Renal cortical epithelial cell (primary cell): ENCODE data around the gene TPX2. TPM values are rescaled to one million over a fixed set of nuclear protein-coding genes. Genes with fewer than 3 reads are reported as not detected.
"Not testable (repeated sequence)": the region's sequence is repeated elsewhere in the genome, so short reads cannot be mapped to it uniquely, and the experiment has no call there.

Experiments
- DNase-seq: peaks from one replicate; pipeline ENCODE4 v3.0.0-alpha.2; 2011; ENCODE audit warnings: low read depth
- total RNA-seq: library from RNA; depleted of rRNA; stranded (reverse); fragments of >200 nt; gene quantifications from 2 replicates; pipeline ENCODE4 v1.2.3, GENCODE V29; 2014

The TPX2 gene
- total RNA-seq, 1 donor from 2014 or later, result 7.2 TPM

DNA sequence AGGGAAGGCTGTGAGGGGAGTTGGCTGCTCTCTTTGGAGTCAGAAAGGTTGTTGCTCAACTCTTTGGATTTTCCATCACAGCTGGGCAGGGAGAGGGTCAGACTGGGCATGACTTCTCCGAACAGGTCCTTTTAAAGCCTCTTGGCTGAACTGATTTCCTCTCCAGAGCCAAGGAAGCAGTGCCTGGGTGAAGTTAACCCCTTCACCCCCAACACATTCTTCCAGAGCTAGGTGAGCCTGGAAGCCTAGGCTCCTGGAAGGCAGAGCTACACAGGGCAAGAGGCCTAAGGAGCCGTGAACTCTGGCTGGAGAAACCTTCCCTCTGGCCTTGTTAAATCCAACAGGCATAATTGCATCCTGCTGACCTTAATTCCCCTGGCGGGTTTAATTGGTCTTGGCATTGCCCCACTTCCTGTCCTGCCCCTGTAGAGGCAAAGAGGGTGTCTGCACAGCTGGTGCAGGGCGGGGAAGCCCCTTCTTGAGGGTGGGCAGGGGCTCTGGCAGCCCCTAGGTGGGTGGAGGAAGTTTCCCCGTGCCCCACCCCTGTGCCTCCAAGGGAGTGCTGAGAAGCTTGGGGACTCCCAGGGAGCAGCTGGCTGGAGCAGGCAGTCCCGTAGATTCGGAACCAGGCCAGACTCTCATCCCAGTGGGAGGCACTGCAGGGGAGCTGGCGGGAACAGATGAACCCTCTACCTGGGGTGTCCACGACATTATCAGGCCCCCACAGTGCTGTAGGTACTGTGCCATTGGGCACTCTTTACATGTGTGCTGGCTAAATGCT, 76.5 kb downstream of the TPX2 start:
- peak; percentile 67 for DNase-seq

DNA sequence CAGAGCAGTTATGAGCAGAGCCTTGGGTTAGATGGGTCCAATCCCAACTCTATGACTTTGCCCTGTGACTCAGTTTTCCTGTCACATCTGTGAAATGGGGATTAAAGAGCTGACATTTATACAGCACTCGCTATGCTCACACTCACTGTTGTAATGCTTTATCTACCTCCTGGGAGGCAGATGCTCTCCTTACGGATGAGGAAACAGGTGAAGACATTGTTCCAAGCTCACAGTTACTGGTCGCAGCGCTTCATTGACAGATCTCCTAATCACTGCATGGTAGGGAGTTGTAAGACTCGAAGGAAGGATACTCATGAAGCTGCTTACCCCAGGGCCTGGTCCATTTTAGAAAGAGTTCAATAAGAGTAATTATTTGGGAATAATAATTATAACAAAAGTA, 77.1 kb downstream of the TPX2 start:
- DNase-seq, result no peak

DNA sequence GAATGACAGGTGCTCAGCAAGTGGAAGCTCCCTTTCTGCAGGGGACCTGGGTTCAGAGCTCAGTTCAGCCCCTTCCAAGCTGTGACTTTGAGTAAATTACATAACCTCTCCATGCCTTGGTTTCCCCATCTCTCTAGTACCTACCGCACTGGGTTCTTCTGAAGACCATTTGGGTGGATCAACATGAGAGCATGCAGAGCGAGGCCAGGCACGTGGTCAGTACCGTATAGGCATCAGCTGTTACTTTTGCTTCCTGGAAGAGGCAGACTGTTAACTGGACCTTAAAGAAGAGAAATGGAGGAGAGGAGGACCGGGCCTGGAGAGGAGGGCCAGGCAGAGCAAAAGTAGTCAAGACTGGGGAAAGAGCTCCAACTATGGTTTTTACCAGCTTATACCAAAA, 78.4 kb downstream of the TPX2 start:
- DNase-seq, result no peak

DNA sequence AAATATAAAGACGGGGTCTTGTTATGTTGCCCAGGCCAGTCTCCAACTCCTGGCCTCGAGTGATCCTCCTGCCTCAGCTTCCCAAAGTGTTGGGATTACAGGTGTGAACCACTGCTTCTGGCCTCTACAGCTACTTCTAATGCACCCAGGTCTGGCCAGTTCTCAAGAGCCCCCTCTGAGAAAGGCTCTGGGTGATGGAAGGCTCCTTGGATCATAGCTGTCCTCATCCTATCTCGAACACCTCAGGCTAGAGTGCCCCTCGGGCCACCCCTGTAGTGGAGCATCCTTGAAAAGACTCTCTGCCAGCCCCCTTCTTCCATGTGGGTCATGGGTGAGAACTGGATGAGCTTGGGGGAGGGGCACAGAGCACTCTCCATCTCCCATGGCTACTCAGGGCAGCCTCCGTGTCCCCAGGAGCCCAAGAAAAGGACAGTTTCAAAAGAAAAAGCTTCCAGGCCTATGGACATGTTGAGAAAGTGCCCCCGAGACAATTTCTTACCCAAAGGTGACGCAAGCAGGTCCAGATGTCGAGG, 79.4 kb downstream of the TPX2 start:
- no peak for DNase-seq

DNA sequence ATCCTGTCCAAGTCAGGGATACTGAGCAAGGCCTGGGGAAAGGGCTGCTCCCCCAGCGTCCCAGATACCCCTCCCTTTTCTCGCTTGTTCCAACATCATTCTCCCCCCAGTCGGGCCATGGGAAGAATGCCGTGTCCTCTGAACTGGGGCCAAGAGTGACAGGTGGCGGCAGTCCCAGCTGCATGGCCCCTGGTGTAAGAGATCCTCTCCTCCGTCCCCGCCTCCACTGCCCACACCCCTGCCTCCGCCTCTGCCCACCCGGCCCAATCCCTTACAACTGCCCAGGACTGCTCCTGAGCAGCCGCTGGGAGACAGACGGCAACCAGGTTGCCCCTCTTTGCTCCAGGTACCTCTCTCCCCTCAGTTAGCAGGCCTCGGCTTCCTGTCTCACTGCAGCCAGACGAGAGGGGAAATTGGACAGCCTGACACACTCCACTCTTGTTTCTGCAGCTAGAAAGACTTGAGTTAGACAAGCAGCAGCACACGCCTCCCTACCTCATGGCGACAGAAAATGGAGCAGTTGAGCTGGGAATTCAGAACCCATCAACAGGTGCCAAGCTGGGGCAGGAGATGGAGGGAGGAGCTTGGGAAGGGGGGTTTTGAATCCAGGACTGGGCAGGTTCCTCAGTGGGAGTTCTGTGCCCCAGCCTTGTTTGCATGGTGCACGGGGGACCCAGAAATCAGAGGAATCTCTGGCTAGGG, 80.1 kb downstream of the TPX2 start, which contains the start of gene MYLK2:
Gene MYLK2, plus strand, starts transcription at position 274 of the 702 bp plus-strand sequence. Its CDS starts 225 bp downstream, at position 499.
- no peak for DNase-seq

DNA sequence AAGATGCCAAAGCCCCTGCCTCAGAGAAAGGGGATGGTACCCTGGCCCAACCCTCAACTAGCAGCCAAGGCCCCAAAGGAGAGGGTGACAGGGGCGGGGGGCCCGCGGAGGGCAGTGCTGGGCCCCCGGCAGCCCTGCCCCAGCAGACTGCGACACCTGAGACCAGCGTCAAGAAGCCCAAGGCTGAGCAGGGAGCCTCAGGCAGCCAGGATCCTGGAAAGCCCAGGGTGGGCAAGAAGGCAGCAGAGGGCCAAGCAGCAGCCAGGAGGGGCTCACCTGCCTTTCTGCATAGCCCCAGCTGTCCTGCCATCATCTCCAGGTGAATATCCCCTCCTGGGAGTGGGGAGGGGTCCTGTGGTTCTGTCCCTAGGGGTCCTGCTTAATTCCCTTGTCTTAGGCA, 81.1 kb downstream of the TPX2 start:
- DNase-seq, result no peak

DNA sequence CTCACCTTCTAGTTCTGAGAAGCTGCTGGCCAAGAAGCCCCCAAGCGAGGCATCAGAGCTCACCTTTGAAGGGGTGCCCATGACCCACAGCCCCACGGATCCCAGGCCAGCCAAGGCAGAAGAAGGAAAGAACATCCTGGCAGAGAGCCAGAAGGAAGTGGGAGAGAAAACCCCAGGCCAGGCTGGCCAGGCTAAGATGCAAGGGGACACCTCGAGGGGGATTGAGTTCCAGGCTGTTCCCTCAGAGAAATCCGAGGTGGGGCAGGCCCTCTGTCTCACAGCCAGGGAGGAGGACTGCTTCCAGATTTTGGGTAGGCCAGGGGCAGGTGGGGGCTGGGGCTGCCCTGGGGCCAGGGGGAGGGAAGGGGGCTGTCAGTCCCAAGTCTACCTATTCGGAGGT, 82.3 kb downstream of the TPX2 start:
- DNase-seq, result no peak

DNA sequence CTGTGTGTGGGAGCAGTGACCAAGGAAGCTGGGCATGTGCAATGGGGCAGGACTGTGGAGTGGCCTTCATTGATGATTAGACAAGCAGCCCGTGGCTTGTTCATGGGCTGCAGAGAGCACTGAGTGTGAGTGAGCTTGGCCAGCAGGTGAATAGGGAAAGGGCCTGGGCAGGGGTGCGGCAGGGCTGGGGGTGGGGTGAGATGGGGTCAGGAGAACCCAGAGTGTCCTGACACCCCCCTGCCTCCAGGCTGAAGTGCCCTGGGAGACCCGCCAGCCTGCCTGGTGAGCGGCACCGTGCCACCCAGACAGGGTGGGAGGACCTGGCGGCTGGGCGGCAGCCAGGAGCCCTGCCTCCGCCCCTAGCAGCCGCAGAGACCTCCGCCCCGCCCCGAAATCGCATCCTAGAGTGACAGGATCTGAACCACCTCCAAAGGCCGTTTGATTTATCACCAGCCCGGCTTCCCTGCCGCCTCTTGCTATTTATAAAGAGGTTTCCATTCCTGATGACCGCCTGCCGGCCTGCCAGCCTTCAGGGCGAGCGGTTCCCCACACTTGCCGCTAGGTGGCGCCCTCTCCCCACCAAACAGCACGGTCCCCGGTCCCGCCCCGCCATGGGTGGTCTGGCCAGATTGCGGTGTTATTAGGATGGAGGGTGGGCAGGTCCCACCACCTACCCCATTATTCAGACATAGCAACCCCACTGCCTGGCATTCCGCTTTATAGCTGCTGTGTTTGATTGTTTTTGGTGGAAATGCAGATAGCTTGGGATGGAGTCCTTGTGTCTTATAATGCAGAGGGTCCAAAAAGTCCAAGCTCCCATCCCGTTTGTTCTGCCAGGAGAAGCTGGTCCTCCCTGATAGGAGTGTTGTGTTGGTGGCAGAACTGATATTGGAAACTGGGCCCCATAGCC, 83.6 kb downstream of the TPX2 start:
- DNase-seq, result peak; percentile 81

DNA sequence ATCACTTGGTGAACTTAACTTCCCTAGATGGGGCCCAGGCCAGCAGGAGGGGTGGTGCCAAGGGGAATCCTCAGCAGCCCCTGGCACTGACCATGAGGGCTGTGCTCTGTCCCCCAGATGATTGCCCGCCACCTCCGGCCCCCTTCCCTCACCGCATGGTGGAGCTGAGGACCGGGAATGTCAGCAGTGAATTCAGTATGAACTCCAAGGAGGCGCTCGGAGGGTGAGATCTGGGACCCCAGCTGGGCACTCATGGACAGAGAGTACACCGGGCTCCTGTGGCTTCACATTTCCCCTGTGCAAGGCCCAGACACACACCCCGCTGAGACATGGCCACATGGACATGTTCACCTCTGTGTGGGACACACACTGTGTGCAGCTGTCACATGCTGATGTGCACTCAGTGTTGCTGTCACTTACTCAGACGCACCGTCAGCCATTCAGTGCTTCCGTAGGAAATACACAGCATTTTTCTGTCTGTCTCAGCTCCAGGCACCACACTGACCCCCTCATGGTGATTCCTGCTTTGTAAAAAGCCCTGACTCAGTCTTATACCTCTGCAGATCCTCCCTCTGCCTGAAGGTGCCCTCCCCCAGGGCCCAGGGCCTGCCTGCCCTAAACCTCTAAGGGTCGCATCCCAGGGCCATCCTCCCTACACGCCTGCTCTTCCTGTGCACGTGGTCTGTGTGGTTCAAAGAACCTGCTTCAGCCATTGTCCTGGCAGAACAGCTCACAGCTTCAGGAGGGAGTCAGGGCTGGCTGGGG, 84.5 kb downstream of the TPX2 start:
- no peak for DNase-seq

DNA sequence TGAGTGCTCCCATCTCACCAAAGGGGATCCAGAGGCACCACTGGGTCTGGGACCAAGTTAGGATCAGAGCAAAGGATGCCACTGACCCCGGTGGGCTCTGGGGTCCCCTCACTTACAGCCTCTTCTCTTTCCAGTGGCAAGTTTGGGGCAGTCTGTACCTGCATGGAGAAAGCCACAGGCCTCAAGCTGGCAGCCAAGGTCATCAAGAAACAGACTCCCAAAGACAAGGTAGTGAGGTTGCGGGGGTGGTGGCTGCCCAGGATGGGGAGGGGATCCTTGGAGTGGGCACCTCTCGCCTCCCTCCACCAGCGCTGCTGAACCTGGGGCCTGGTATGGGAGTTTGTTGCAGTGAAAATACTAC, 85.0 kb downstream of the TPX2 start:
- no peak for DNase-seq

DNA sequence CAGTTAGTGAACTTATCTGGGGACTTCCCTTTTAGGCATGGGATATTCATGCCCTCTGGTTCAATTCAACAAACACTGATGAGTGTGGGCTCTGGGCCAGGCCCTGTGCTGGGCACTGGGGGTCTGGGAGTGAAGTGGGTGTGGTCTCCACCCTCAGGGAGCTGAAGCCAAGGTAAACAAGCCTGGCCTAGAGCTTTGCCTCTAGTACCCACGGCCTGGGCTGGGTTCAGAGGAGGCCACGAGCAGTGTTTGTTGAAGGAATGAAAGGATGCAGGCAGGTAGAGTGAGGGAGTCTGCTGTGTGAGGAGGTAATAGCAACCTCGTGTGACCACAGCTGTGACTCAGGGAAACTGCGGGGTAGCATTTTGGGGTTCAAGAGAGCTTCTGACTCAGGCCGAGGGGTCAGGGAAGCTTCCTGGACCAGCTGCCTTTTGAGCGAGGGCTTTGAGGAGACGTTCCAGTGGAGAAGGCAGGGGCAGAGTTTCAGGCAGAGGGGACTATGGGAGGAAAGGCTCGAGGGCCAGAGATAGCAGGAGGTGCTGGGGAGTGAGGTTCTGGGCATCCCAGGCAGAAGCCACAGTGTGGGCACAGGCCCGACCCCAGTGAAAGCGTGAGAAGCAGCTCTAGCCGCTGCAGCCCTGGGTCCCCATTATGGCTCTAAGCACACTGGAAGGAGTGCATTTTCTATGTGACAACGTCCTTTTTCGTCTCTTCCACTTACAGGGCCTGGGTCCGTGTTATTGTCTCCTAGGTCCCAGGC, 85.6 kb downstream of the TPX2 start:
- DNase-seq, result no peak

DNA sequence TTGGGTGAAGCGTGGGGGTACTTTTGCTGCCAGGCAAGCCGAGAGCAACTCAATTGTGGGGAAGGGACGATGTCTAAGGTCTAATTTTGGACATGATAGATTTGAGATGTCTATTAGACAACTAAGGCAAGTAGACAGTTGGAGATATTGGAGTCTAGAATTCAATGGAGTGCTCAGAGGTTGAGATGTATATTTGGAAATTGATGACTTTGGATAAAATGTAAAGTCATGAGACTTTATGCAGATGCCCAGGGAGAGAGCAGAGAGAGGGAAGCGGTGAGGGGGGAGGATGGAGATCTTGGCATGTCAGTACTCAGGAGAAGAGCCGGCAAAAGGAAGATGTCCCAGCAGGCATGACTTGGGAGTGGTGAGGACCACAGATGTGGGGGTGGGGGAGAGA, 87.0 kb downstream of the TPX2 start:
- no peak for DNase-seq

DNA sequence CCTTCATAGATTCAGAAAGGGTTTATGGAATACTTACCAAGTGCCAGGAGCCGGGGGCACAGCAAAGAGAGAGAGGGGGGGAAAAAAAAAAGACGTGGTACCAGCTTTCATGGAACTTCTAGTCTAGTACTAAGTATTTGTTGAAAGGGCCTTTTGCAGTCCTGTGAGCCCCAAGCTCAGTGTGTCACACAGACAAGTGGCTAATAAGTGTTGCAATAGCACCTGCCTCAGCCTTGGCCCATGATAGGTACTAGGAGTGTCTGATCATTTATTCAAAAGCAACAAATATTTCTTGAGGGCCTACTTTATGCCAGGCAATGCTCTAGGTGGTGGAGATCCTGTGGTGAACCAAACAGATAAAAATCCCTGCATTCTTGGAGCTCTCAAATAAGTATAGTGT, 88.0 kb downstream of the TPX2 start:
- DNase-seq, result no peak

DNA sequence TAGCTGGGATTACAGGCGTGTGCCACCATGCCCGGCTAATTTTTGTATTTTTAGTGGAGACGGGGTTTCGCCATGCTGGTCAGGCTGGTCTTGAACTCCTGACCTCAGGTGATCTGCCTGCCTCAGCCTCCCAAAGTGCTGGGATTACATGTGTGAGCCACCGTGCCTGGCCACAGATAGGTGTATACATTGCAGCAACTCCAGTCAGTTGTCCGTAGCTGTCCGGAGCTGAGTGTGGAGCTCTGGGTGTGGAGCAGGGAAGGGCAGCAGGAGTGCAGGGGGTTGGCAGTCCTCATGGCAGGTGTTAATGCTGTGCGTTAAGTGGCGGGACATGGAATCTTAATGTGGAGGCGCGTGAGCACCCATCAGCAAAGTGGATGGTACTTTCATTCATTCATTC, 88.9 kb downstream of the TPX2 start:
- not testable (repeated sequence) for DNase-seq

DNA sequence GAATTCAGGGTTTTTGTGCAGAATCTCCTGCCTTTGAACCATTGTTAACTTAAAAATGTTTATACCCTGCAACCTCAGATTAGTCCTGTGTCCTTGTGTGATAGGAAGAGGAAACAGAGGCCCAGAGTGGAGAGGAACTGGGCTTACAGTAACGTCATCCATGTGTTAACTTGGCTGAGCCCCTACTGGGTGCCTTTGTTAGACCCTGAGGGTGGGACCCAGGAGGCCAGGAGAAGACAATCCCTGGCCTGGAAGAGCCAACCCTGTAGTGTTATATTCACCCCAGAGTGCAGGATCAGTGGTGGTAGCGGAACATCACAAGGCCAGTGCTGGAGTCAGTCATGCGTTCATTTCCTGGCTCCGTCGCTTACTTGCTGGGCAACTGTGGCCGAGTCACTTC, 90.6 kb downstream of the TPX2 start:
- no peak for DNase-seq

DNA sequence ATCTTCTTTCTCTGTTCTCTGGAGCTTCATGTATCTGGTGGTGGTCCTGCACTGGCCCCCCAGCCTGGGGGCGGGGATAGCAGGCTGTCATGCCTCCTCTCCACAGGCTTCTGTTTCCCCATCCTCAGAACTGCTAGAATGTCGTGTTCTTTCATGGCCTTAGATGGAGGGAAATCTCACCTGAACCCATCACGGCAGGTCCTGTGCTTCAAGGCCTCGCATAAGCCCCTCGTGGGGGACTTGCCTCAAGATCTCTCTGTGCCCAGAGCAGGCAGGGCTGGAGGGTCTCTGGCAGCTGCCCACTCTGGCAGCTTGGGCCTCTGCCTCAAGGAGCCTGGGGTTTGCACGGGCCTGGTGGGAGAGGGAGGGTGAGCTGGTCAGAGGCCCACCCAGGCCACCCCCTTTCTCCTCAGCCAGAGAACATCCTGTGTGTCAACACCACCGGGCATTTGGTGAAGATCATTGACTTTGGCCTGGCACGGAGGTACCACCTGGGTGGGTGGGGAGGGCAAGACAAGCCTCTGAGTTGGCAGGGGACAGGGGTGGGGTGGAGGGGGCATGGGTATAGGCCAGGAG, 91.4 kb downstream of the TPX2 start:
- DNase-seq, result no peak

DNA sequence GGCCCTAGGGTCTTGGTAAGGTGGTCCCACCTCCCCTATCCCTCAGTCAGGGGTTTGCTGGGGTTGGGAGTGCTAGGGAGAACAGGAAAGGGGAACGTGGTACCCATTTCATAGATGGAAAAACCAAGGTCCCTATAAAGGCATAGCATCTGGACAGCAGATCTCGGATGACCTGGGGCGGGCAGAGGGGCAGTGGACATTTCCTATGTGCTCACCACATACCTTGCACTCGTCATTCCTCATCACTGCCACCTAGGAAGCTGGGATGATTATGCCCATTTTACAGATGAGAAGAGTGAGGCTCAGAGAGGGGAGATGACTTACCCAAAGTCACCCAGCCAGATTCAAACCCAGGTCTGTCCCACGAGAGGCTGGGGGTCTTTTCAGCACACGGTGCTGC, 92.1 kb downstream of the TPX2 start:
- no peak for DNase-seq

DNA sequence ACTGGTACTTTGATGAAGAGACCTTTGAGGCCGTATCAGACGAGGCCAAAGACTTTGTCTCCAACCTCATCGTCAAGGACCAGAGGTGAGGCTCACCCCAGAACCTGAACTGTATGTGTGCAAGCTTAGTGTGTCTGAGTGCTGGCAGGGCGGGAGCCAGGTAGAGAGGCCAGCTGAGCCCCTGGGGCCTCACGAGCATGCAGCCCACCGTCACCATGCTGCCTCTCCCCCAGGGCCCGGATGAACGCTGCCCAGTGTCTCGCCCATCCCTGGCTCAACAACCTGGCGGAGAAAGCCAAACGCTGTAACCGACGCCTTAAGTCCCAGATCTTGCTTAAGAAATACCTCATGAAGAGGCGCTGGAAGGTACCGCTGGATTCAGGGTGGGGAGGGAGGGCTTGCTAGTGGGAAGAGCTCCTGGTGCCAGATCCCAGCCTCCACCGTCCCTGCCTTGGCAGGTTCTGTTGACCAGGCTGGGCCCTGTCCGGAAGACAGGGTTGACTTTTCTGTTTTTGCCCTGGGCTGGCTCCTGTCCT, 92.7 kb downstream of the TPX2 start:
- no peak for DNase-seq

DNA sequence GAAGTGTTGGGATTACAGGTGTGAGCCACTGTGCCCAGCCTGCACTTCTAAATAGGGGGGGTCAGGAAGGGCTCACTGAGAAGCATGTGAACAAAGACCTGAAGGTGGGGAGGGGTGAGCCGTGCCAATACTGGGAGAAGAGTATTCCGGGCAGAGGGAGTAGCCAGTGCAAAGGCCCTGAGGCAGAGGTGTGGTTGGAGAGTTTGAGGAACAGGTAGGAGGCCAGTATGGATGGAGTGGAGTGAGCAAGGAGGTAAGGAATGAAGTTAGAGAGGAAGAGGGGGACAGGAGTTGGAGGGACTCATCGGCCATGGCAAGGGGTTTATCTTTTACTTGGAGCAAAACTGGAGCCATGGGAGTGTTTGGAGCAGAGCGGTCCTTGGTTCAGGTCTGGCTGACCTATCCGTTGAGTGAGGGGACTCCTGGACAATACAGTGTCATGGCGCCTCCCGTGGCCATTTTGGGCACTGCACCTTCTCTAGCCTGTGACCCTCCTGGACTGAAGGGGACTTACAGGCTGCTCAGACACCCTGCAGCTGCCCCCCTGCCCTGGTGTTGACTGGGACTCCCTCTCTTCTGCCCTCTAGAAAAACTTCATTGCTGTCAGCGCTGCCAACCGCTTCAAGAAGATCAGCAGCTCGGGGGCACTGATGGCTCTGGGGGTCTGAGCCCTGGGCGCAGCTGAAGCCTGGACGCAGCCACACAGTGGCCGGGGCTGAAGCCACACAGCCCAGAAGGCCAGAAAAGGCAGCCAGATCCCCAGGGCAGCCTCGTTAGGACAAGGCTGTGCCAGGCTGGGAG, 94.2 kb downstream of the TPX2 start:
- no peak for DNase-seq
